ENCODE data around the gene TYROBP.

The TYROBP gene

DNA sequence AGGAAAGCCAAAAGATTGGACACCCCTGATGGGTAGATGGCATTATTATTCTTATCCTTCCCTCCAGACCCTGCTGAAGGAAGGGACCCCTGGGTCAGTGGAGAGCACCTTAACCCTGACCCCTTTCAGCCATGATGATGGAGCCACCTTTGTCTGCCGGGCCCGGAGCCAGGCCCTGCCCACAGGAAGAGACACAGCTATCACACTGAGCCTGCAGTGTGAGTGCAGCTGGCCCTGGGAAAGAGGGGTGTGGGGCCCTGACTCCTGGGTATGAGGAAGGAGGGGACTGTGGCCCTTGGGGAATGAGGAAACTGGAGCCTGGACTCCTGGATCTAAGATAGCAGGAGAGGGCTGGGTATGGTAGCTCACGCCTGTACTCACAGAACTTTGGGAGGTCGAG is 48.7 kb downstream of the TYROBP start:
- Mint-ChIP-seq H3K27ac (no peak overlapping the region), H3K9me3 (no peaks in the 10 kb centered on the region)

DNA sequence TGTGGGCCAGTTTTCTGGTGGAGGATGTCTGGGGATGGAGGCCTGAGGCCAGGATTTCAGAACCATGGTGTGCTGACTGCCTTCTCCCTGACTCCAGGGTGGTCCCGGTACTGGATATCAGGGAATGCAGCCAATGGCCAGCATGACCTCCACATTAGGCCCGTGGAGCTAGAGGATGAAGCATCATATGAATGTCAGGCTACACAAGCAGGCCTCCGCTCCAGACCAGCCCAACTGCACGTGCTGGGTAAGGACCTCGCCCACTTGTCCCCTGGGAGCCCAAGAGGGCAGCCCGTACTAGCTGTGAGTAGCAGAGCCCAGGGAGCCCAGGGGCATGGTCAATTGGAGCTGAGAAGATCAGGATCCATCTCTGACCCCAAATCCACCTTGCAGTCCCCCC is 49.8 kb downstream of the TYROBP start:
- DNase-seq (ENCODE audit: low spot score in 2 of 2) (no peak), ATAC-seq (no peak)
- Mint-ChIP-seq H3K9me3 (no peaks in the 10 kb centered on the region), H3K4me1 (peaks cover 19% of the 10 kb centered on the region), H3K27ac (no peak overlapping the region), H3K36me3 (no peaks in the 10 kb centered on the region), H3K4me3 (peak overlapping the region; percentile 76)

More for the DNA sequence above, 48.7 kb downstream of the TYROBP start:
- Mint-ChIP-seq H3K36me3 (no peaks in the 10 kb centered on the region), H3K4me1 (peaks cover 16% of the 10 kb centered on the region), H3K4me3 (no peak overlapping the region)
- no peak for ATAC-seq
- DNase-seq (ENCODE audit: low spot score in 2 of 2), result no peak

GRCh38 chr19:35856546-35857149 is 51.4 kb downstream of the TYROBP start, which contains the start of gene KIRREL2:
Gene KIRREL2 (plus strand): TSS chr19:35856911. CDS start chr19:35857120, 209 bp downstream.
- Mint-ChIP-seq H3K27ac (peak within 1 kb of the TSS; percentile 65), H3K9me3 (no peaks in the 10 kb centered on the region)
- peak; percentile 24 to 78 for DNase-seq (ENCODE audit: low spot score in 2 of 2)

More at GRCh38 chr19:35856546-35857149, 51.4 kb downstream of the TYROBP start, which contains the start of gene KIRREL2:
- no peaks in the 10 kb centered on the region for H3K36me3 Mint-ChIP-seq
- ATAC-seq, result peak; percentile 63
- peak within 1 kb of the TSS; percentile 76 for H3K4me3 Mint-ChIP-seq
- peaks cover 26% of the 10 kb centered on the region for H3K4me1 Mint-ChIP-seq

All from stimulated activated effector memory CD8-positive, alpha-beta T cell treated with anti-CD3 and anti-CD28 coated beads, Interleukin-12 subunit alpha, Interleukin-12 subunit beta, amount 100 ng/mL, for 72 hours (primary cell).